ENCODE results near the gene MUC15. TPM values are rescaled to one million over a fixed set of nuclear protein-coding genes. Genes with fewer than 3 reads are reported as not detected.
"Not testable (repeated sequence)": the region's sequence is repeated elsewhere in the genome, so short reads cannot be mapped to it uniquely, and the experiment has no call there.

The MUC15 gene, protein sequence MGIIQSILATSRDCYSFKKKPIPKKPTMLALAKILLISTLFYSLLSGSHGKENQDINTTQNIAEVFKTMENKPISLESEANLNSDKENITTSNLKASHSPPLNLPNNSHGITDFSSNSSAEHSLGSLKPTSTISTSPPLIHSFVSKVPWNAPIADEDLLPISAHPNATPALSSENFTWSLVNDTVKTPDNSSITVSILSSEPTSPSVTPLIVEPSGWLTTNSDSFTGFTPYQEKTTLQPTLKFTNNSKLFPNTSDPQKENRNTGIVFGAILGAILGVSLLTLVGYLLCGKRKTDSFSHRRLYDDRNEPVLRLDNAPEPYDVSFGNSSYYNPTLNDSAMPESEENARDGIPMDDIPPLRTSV
- polyA plus RNA-seq (ENCODE audit: insufficient read length), result 3.2 TPM
- long read RNA-seq, donor 1, result 0 reads
- long read RNA-seq, donor 2, result 0 reads
- long read RNA-seq, donor 3, result 0 reads
- long read RNA-seq, donor 4, result 0 reads
- long read RNA-seq, donor 5, result 0 reads
- long read RNA-seq, donor 6, result 0 reads
- long read RNA-seq, donor 7, result 0 reads
- long read RNA-seq, donor 8, result 0 reads

DNA sequence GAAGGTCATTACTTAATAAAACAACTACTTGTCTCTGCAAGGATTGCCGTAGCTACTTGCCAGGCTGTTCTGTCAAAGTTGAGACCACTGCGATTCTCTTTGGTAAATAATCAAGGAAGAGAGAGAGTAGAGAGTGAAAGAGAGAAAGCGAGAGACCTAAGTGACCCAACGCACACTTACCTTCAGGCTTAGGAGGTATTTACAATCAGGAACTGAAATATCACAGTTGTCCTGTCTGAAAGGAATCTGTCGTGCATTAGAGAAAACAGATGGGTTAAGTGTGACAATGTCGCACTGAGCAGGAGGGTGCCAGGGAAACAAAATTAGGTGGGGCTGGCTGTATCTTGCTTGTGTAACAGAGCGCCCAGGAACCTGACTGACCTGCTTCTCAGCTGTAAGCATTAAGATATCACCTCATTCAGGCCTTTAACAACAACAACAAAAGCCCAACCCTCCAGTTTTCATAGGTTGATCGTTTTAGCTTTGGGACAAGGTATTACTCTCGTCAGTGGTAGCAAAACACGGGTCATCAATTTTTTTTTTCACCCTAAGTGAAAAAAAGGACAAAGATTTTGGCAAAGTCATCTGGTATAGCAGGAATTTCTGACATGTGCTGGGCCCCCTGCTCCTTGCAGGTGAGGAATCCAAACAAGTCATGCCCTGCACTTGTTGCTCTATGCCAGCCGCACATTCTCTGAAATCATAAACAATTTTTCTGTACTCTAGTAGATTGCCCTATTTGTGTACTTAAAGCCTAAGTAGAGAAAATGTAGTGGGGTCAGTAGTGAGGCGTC, at the start of gene MUC15:
Gene MUC15 (minus strand): TSS at position 403 of the 794 bp plus-strand sequence. CDS start 5,169 bp downstream, outside the sequence.
- no peak for DNase-seq

DNA sequence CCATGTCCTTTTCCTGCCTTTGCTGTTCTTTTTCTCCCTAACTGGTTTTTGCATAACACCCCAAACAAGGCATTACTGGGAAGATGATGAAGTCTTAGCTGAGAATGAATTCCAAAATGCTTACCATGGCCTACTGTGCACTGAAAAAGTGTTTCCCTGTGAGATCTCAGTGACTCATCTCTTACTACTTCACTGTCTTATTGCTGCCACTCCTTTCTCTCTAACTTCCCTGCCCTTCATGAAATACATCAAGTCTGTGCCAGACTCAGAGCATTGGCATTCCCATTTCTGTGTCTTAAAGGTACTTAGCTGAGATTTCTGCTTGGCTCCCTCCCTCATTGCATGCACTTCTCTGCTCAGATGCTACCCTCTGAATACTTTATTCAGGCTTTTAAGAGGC, 49.1 kb upstream of the MUC15 start:
- DNase-seq, result no peak

DNA sequence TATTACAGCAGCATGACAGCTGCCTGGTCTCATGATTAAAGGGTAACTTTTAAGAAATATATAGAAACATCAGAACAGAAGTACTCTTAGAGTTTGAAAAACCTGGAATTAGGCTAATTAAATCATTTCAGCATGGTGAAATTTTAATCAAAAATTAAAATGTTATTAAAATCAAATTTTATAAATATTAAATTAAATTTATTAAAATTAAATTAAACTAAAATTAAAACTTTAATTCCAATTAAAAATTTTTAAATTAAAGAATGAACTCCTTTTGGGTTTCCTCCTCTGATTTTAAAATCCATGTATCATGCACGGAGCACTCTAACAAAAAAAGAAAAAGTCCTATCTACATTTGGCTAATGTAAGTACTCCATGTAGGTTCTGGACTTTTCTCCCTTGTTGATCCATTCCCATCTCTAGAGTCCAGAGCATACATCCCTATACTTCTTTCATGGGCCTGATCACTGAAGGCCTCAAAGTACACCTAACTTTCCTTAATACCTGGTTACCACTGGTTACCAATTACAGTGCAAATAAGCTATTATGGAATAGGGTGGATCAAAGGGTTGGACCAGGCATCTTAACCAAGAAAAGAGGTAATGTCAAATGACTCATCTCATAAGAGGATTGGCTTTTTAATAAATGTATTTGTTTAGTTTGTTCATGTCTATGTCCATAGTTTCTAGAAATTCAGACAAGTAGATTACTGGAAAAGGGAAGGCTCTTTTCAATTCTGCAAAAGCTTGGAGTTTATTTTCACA, 48.4 kb upstream of the MUC15 start:
- DNase-seq, result no peak

DNA sequence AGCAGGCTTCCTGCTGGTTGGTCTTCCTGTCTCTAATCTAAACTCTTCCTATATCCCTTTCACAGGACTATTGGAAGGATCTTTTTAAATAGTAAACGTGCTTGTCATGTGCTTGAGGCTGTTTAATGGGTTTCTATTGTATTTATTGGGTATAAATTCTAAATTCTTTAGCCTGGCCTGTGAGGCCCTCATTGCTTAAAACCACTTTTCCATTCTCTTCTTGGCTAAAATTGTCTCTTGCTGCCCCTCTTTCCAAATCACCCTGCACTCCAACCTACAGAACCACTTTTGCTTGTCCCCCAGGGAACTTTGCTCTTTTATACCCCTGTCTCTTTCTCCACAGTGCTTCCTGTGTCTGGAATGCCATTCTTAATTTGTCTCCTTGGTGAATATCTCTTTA, 46.4 kb upstream of the MUC15 start:
- no peak for DNase-seq

DNA sequence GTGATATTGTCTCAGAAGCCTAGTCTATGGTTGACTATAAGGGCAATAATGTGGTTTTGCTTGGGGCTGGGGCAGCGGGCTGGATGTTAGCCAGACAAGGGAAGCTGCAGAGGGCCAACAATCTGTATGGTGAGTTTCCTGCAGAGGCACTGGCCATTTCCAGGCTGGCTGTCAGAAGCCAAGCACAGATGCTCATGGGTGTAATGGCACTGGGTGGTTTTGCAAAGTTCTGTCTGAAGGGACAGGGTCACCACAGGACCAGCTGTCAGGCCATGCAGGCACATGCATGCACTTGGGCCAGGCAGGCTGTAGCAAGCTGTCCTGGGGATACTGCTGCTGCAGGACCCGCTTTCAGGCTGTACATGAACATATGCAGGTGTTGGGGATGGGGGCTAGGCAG, 41.7 kb upstream of the MUC15 start:
- no peak for DNase-seq

- DNase-seq, result no peak
These were observed 36.6 kb upstream of the MUC15 start for GRCh38 chr11:26608507-26609146.

DNA sequence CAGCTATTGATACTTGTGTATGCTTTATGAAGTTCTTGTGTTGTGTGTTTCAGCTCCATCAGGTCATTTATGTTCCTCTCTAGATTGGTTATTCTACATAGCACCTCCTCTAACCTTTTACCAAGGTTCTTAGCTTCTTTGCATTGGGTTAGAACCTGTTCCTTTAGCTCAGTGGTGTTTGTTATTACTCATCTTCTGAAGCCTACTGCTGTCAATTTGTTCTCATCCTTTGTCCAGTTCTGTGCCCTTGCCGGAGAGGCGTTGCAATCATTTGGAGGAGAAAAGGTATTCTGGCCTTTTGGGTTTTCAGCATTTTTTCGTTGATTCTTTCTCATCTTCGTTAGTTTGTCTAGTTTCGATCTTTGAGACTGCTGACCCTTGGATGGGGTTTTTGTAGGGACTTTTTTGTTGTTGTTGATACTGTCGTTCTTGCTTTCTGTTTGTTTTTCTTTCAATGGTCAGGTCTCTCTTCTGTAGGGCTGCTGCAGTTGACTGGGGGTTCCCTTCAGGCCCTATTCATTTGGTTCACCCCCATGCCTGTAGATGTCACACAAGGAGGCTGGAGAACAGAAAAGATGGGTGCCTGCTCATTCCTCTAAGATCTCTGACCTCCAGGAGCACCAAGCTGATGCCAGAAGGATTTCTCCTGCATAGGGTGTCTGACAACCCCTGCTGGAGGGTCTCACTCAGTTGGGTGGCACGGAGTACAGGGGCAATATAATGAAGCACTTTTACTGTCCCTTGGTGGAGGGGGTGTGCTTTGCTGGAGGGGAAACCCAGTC, 35.9 kb upstream of the MUC15 start:
- DNase-seq, result no peak

GRCh38 chr11:26599876-26600434, 27.9 kb upstream of the MUC15 start:
- no peak for DNase-seq

DNA sequence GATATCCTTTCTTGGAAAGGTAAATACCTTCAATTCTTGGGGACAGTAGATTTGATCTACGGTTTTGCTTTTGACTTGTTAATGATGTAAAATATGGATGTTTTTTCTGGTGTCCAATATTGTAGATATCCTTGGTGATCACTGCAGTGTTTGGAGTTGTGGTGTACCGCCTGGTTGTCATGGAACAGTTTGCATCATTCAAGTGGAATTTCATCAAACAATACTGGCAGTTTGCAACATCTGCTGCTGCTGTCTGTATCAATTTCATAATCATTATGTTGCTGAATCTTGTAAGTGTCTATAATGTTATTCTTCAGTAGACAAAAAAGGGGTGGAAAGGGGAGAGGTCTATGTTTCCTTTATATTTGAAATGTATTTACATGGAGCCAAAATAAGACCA, 27.4 kb upstream of the MUC15 start:
- DNase-seq, result no peak

GRCh38 chr11:26597899-26598298, 25.8 kb upstream of the MUC15 start:
- DNase-seq, result no peak

DNA sequence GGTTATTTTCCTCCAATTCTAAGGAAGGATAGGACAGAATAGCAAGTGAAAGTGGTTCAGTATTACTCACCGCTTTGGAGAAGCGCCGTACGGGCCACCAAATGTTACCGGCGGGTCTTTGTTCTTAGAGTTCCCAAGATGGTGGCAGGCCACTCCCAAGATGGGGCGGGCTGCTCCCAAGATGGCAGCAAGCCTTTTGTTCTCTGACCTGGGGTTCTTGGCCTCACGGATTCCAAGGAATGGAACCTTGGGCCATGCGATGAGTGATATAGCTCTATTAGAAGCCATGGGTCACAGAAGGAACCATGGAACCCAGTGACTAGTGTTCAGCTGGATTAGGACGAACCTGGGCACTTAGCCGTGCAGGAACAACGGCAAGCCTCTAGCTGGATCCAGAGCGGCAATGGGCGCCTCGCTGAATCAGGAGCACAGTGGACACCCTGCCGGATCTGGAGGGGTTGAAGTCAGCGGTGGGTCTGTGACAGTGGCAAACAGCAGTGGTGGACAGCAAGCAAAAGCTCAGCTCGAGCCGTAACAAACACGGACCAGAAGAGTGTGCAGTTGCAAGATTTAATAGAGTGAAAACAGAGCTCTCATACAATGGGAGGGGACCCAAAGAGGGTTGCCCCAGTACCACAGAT, 25.1 kb upstream of the MUC15 start:
- not testable (repeated sequence) for DNase-seq

GRCh38 chr11:26595207-26595865, 23.3 kb upstream of the MUC15 start:
- not testable (repeated sequence) for DNase-seq

DNA sequence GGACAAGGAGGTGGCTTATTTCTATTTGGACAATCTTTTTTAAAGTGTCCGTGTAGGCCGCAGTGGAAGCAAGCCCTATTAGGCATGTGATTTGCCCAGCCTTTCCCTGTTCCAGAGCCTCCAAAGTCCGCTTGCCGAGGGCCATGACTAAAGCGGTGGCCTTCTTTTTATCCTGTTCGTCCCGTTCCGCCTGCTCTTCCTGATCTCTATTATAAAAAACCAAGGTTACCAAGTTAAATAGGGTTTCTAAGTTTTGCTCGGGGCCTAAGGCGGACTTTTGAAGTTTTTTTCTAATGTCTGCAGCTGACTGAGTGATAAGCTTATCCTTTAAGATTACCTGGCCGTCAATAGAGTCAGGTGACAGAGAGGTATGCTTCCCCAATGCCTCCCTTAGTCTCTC, 21.6 kb upstream of the MUC15 start:
- DNase-seq, result no peak

- DNase-seq, result no peak
These were observed 15.0 kb upstream of the MUC15 start for GRCh38 chr11:26587073-26587472.

- DNase-seq, result no peak
These were observed 12.8 kb upstream of the MUC15 start for GRCh38 chr11:26584818-26585217.

- no peak for DNase-seq
These were observed 11.5 kb upstream of the MUC15 start for GRCh38 chr11:26583550-26583949.

- DNase-seq, result no peak
These were observed 8.9 kb upstream of the MUC15 start for GRCh38 chr11:26580929-26581328.

DNA sequence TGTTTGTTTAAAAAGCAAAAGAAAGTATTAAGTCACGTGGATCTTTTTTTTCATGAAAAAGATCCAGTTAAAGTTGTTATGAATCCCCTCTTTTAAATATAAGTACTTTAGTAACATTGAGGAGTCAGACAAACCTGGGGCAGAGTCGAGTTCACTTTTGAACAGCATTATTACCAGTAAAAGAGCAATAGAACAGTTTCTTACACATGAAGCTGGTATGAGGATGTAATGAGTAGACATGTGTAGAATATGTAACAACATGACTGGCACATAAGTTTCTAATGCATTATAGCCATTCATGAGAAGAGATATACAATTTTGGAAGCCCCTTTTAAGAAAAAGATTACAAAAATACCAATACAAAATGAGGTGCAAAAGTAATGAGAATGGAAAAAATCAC, 7.6 kb upstream of the MUC15 start:
- no peak for DNase-seq

DNA sequence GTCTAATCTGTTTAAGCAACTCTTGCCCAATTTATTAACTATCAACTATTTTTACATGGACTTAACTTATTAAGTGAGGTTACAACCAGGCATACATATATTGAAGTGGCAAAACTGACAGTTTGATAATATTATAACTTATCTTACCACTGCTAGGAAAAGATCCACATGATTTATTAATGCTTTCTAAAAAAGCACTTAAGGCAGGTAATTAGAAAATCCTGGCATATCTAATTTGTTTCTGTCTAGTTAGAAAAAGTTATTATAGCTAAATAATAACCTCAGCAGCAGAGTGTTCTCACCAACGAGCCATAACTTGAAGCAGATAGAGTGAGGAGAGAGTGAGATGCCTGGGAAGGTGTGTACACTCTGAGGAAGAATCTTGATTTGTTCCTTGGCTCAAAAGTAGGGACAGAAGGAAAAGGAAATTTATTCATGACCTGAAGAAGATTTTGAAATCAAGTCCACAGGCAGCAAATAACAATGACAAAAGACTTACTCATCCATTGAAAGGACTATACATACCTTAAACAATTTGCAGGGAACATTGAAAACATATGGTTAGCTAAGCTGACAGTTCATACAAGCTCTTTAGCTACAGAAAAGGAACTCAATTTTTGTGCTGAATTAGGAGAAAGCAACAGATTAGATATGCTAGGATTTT, 7.1 kb upstream of the MUC15 start:
- no peak for DNase-seq
